GM19397 (cell line): Measurements from ENCODE around the gene RAD18.

Experiments
- ATAC-seq: cut with Tn5 transposase; IDR thresholded peaks from one replicate; pipeline ENCODE4 v1.9.1; 2021; ENCODE audit warnings: mild to moderate bottlenecking, moderate library complexity; ENCODE audit not compliant: unreplicated experiment

The RAD18 gene

DNA sequence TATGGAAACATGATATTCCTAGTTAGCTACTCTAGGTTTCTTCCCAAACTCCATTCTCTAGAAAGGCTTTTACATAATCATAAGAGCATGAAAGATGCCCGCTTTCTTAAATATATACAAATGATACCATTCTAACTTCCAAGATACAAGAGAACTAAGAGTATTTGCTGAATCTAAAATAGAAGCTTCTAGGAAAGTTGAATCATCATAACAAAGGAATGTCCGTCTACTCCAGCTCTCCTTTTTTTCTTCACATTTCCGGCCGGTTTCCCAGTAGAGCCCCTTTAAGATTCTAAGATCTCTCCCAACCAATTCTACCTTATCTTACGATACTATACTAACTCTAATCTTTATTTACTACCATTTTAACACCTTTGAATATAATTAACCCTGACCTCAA, 60.1 kb downstream of the RAD18 start:
- ATAC-seq = no peak

DNA sequence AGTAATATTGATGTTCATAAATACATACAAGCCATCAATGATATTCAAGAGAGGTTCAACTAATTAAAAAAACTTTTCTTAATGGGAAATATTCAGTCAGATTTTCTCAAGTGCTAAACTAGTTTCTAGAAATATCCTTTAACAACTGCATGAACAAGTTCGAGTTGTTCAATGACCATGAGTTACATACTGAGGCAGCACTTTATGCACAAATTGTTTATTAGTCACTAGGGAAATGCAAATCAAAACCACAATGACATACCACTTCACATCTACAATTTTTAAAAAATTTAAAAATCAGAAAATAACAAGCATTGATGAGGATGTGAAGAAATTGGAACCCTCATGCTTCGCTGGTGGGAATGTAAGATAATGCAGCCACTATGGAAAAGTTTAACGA, 62.4 kb downstream of the RAD18 start:
- no peak for ATAC-seq

DNA sequence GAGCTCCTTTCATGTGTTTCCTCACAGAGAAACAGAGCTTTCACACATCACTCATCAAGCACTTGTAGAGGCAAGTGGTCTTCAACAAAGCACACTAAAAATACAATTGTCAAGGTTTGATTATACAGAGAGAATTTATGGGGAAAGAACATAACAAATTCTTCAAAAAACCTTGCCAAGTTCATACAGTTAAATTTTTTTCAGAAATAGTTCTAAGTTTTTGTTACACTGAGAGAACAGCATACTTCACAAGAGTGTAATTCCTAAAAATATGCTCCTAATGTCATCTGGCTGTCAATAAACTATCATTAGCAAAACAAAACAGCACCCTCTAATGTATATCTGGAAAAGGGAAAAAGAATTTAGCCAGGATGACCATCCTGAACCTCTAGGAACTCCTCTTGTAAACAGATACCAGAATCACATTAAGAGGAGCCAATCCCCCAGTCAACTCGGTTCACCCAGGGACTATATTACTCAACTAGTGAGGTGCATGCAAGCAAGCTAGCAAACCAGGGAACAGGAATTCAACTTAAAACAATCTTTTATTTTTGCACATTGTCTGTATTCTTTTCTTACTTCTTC, 63.3 kb downstream of the RAD18 start:
- ATAC-seq = no peak

DNA sequence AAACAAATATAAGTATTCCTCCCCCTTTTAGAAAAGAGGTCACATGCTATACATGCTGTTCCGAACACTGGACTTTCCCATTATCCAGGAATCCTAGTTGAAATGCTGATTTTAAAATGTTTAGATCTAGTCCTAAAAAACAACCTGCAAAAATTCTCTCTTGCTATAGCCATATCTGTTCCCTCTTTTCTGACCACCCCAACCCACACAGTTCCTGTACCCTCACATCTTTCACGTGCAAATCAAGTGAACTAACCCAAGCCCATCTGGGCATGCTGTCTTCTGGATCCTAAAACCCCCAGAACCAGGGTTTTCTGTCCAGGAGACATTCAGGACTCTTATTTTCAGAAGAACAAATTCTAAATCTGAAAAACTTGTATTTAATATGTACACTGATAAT, 67.4 kb downstream of the RAD18 start:
- no peak for ATAC-seq

DNA sequence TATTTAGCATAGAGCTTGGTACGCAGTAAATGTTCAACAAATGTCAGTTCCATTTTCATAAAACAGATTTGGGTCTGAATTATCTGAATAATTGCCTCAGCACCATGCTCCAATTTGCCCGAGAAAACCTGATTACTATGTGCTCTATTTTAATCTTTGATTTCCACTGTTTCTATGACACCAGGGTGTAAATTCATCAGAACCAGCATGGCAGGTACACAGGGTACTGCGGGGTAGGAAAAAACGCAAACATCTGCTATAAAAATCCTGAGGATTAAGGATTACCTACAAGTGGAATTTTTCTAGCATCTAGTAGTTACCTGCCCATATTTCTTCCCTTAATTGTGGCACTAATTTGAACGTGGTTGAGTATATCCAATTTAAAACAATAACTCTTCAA, 70.3 kb downstream of the RAD18 start:
- ATAC-seq = no peak

DNA sequence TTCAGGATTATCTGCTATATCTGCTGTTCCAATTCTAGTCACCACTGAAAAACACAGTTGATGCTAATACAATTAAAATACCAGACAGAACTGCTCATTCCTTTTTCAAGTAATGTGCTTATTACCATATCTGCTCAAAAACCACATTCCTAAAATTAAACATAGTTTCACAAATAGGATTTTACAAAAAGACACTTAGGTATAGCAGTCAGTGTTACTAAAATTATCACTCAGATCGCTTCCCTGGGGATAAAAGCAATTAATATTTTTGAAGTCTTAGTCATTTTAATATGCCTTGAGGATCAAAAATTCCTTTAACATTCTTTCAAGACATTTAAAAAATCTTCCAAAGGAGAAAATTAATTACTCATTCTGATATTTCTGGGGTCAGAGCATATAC, 71.5 kb downstream of the RAD18 start:
- no peak for ATAC-seq

DNA sequence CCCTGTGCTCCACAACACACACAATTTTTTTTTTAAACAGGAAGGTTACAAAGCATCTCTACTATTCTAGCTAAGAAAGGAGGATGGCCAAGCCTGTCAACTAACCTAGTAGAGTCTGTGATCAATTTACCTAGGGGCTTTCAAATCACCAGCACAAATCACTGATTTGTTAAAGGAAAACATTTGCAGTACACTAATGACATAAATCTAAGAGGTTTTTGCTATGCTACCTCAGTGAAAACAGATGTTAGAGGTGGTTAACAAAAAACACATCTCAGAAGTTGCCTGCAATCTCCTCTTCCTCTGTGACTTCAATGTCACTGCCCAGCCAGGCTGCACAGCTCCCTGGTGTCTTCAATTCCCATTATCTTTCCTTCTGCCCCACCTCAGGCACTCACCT, 72.0 kb downstream of the RAD18 start:
- ATAC-seq = no peak

DNA sequence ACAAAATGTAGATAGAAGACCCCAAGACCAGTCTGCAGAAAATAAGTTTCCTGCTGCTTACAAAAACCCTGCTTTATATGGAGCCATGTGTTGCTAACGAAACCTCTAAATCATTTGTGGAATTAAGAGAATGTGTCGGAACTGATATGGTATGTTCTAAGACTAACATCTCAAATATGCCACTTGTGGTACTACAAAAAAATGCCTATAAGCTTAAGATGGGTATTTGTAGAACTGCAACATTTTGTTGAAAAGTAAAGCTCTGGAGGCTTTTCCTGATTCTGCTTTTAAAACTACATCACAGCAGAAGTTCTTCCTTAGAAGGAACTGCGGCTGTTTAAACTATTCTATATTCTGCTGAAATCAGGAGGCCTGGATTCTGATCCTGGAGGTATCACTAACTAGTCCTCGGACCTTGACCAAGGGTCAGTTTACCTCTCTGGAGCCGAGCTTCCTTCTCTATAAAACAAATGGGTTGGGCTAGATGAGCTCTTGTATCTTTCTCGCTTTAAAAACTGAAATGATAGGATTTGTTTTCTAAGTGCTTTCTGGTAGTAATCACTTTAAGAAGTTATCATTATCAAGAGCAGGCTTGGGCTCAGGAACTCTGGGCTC, 74.9 kb downstream of the RAD18 start:
- no peak for ATAC-seq

DNA sequence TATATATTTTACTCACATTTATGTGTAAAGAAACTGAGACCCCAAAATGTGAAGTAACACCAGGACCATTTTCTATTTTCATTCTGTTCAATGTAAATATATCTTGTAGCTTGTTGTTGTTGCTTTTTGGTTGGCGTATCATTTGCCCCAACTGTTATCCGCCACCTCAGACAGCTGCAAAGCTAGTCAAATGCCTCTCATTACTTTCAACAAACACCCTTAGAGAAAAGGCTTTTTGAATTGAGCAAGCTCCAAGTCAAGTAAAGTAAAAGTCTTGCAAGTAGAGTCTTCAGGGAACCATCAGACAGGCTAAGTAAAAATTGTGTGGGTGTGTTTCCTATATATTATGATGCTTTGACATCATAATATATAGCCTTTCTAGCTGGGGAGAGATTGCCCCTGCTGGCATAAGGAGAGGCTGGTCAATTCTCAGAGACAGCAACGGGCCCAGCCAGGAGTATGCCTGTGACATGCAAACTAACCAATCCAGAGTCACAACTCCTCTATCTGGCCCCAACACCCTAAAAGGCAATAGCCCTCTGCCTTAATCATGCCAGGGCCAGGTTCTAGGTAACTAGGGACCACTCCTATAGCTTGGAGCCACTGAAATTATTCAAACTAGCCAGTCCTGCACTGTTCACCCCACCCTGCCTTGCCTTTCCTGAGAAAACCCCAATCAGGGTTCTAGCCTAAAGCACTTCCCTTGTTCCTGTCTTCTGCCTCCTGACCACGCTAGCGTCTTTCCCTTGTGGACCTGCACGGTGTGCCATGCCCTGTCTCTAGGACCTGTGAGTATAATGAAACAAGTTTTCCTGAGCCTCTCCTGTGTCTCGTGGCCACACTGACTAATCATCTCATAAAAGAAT, 75.6 kb downstream of the RAD18 start:
- ATAC-seq = no peak

DNA sequence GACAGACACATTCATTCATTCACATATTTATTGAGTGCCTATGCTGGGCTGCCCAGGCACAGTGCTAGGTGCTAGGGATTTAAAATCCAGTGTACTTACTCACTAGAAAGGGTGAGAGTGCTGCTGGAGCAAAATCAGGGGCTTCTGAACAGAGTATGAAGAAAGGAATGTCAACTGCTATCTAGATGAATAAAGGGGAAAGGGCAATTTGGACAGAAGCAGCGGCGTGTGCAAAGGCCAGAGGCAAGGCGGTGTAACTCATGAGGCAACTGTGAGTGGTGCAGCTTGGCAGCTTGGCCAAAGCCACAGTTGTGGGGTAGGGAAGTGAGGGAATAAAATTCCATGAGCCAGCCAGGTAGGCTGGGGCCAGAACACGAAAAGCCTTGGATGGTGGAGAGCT, 76.7 kb downstream of the RAD18 start:
- no peak for ATAC-seq

DNA sequence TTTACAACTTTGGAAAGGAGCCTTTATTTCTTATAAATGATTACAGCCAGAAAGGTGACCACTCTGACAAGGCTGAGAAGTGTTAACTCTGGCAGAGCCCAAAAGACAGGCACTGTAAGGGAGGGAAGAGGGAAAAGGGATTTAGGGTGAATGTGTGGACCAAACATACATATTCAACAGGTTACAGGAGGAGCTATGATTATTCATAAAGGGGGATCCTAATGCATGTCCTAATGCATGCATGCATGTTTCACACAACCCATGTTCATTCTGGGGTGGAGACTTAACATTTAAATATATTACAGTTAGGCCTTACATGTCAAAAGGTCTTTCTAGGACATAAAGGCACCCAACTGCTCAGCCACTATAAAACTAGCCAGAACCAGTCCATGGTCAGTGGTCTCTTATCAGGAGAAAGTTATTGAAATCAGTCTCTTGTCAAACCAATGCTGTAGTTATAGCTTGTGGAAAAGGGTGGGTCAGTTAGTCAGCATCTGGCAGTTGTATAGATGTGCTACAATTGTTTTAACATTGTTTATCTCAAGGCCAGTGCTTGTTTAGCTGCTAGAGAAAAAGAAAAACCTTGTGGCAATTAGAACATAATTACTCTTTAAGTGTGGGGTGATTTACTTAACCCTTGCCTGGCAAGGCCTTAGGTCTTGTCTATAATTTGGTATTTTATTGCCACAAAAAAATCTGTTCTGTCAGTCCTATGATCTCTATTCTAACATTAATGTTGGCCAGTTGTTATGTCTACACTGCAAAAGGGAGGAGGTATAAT, 77.5 kb downstream of the RAD18 start:
- no peak for ATAC-seq

DNA sequence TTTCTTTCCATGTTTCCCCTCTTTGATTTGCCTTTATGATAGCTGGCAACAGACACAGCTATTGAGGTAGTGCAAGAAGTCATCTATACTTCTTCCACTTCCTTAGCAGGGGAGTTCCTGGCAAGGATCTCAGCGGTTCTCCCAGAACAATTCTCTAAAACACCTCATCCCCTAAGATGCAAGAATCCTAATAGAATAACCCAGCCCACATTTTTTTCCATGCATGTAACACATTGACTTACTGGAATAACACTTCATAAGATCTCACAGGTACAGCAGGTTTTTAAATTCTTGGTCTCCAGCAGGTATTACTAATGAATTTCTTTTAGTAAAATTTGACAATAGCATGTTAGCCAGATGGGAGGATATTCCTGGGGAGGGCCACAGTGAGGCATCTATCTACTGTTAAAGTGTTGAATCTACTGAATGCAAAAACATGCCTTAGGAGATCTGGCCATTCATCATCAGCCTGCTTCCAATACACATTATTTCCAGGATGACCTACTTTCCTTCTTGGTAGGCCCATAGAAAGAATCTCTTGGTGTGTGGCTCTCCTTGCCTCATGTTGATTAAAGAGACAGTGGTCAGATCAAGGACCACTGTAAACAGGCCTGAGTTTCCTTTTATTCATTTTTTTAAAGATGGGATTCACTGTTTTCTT, 78.5 kb downstream of the RAD18 start:
- no peak for ATAC-seq

DNA sequence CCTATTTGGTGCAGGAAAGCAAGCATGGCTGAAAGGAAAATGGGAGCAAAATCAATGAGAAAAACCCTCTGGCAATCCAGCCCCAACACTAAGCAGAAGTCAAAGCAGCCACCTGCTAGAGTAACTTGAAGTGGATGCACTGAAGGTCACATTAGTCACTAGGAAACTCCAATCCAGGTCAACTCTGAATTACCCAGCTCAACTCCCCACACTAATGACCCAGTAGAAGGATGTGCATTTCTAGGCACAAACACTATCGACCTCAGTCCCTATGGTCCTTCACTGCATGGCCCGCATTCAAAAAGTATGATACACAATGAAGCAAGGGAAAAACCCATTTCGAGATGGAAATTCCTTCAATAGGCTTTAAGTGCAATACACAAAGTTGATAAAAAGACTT, 80.6 kb downstream of the RAD18 start:
- ATAC-seq = no peak

DNA sequence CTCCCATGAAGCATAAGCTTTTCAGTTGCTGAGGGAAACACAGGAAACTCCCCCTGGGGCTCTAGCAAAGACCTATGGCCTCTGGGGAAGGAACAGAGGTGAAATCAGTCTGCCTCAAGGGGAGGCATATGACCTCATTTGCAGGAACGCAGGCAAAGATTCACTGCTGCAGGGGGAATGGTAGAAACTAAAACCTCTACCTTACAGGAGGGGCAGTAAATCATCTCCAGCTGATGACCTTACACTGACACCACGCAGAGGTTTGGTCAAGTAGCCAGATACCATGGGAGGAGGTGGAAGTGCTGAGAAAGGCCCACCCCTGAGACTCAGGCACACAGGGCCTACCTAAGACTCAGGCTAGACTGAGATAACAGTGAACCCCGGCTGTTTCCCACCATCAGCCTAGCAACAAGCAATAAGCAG, 81.1 kb downstream of the RAD18 start:
- no peak for ATAC-seq

DNA sequence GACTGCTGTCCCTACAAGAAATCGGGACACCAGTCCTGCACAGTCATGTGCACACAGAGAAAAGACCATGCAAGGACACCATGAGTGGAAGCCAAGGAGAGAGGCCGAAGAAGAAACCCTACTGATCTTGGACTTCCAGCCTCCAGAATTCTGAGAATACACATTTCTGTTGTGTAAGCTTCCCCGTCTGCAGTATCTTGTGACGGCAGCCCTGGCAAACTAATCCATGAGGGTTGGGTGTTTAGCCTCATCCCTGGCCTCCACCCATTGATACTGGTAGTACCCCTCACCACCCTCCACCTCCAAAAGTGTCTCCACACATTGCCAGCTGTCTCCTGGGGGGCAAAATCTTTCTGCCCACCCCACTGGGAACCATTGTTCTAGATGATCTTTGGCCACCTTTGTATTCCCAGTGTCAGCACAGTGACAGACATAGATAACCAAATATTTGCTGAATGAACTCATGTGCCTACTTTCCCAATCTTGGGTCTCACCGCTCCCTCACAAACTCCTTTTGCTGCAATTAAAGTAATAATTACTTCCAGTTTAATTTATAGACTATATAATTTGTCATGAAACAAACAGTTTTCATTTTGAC, 83.8 kb downstream of the RAD18 start:
- no peak for ATAC-seq

DNA sequence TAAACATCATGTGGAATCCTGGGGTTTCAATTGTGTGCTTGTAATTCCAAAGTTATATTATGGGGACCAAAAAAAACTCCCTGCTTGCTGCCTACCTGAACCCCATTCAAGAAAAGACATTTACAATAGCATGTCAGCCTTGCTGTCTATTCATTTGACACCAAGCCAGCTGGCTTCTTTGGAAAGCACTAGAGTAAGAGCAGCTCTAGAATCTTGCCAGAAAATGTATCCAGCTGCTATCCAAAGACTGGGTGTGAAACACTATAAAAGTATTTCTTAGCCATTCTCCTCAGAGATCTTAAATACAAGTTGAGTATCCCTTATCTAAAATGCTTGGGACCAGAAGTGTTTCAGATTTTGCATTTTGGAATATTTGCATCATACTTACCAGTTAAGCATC, 87.4 kb downstream of the RAD18 start:
- no peak for ATAC-seq

DNA sequence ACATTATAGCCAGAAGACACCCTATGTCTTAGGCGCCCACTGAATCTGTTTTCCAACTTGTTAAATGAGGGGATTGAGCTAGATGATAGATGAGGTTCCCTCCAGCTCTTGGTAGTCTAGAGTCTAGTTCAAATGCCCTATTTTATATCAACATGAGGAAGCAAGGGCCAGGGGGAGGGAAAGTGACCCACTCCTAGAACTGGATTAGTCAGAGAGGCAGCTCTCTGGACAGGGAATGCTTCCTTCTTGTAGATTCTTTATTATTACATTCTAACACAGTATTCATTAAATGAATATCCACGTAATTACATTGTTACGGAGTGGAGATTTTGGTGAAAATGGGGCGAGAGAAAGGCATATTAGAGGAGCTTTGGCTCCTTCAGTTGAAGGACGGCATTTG, 89.5 kb downstream of the RAD18 start:
- ATAC-seq = no peak

DNA sequence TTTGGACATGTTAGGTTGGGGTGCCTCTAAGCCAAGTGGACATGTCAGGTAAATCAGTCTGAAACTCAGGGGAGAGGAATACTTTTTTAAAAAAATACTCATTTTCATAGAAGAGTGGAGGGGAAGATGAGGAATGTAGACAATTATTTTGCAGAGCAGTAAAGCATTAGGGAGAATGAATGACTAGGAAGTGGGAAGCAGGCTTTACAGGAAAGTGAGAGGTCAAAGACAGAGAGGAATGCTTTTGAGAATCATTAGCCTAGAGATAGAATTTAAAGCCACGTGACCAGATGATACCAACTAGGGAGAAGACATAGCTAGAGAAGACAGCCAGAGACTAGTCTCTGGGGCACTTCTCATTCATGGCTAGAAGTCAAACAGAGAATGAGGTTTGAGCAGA, 91.0 kb downstream of the RAD18 start:
- ATAC-seq = no peak

DNA sequence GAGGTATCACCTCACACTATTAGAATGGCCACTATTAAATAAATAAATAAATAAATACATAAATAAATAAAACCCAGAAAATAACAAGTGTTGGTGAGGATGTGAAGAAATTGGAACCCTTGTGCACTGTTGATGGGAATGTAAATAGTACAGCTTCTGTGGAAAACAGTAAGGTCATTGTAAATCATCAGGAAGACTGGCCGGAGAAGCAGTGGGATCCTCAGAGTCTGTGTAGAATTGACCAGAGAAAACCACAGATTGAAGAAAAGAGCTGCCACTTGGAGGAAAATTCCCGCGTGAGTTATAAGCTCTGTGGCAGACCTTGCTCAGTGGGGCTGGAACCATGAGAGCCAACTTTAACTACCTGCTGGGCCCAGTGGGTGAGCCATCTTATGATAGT, 92.0 kb downstream of the RAD18 start:
- no peak for ATAC-seq

DNA sequence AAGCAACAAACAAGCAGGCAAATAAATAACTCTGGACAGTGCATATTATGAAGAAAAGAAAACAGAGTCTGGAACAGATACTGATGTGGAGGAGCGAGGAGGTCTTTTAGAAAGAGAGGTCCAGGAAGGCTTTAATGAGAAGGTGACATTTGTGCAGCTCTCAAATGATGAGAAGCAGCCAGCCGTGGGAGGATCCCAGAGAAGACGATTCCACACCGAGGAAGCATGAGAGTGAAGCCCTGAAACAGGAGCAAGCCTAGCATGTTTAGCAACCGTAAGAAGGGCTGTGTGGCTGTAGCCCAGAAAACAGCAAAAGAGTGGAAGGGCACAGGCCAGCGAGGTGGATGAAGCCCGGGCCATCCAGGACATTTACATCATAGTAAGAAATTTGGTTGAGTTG, 93.1 kb downstream of the RAD18 start:
- ATAC-seq = no peak

DNA sequence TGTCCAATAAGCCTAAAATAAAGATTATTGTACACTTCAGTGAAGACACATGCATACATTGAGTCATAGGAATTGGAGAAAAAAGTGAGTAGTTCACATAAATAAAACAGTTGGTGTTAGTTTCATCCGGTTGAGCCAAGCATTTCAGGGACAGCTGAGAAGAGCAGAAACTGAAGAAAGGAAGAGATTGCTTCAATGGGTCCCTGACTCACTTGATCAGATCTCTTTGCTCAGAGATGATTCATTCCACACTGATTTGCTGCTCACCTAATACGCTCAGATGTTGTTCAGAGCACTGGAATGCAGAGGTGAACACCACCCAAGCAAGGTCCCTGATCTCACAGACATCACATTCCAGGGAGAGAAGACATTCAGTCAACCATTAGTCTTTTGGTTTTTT, 93.7 kb downstream of the RAD18 start:
- no peak for ATAC-seq
